Liver (tissue), 9 donors: ENCODE measurements around the gene EIF4G3. TPM values are rescaled to one million over a fixed set of nuclear protein-coding genes. Genes with fewer than 3 reads are reported as not detected.
A peak's percentile ranks its signal among the peaks of the same experiment; 100 is the strongest.

Experiments used
- DNase-seq: peaks from one replicate; pipeline ENCODE4 v3.0.0-alpha.2; 2017; ENCODE audit warnings: low spot score
- H3K27ac ChIP-seq, 2 donors: one replicate each; pipeline ENCODE4 v1.7.0; 2013; ENCODE audit warnings: inconsistent platforms in 2 of 2, low read length in 2 of 2, control low read depth in 1 of 2, low read depth in 1 of 2, mild to moderate bottlenecking in 1 of 2
- H3K27me3 ChIP-seq, 4 donors: one replicate each; pipeline versions ENCODE4 v1.6.1 to v1.7.0; 2013; ENCODE audit warnings: low read length in 3 of 4, inconsistent platforms in 1 of 4, mild to moderate bottlenecking in 1 of 4, moderate library complexity in 1 of 4; ENCODE audit not compliant: control insufficient read depth in 4 of 4, insufficient read depth in 4 of 4
- H3K36me3 ChIP-seq, 4 donors: one replicate each; pipeline versions ENCODE4 v1.6.1 to v1.7.0; 2013; ENCODE audit warnings: low read length in 3 of 4, mild to moderate bottlenecking in 3 of 4, low read depth in 1 of 4, moderate library complexity in 1 of 4; ENCODE audit not compliant: control insufficient read depth in 4 of 4, insufficient read depth in 3 of 4
- H3K4me1 ChIP-seq, 4 donors: one replicate each; pipeline versions ENCODE4 v1.6.1 to v1.7.0; 2013; ENCODE audit warnings: low read length in 3 of 4, mild to moderate bottlenecking in 3 of 4, moderate library complexity in 1 of 4; ENCODE audit not compliant: control insufficient read depth in 4 of 4, insufficient read depth in 4 of 4
- H3K4me3 ChIP-seq, 3 donors: one replicate each; pipeline versions ENCODE4 v1.6.1 to v1.7.0; 2013; ENCODE audit warnings: low read length in 3 of 3, control low read depth in 1 of 3, low read depth in 1 of 3, mild to moderate bottlenecking in 1 of 3
- H3K9ac ChIP-seq, 2 donors: one replicate each; pipeline ENCODE4 v1.7.0; 2013; ENCODE audit warnings: low read length in 2 of 2, mild to moderate bottlenecking in 2 of 2, moderate library complexity in 2 of 2, control low read depth in 1 of 2, low read depth in 1 of 2
- H3K9me3 ChIP-seq, 4 donors: one replicate each; pipeline versions ENCODE4 v1.6.1 to v1.7.0; 2013; ENCODE audit warnings: low read length in 3 of 4; ENCODE audit not compliant: control insufficient read depth in 4 of 4
- ATF3 ChIP-seq: IDR thresholded peaks from 2 replicates; pipeline ENCODE4 v1.6.1; 2016; ENCODE audit warnings: antibody characterized with exemption
- HNF4A ChIP-seq, 2 donors: conservative IDR thresholded peaks; 2 replicates each; pipeline ENCODE4 v1.6.1; 2016; ENCODE audit warnings: antibody characterized with exemption in 2 of 2, mild to moderate bottlenecking in 2 of 2
- HNF4G ChIP-seq: IDR thresholded peaks from 2 replicates; pipeline ENCODE4 v1.6.1; 2016; ENCODE audit warnings: antibody characterized with exemption
- JUND ChIP-seq, 2 donors: IDR thresholded peaks; 2 replicates each; pipeline ENCODE4 v1.6.1; 2016; ENCODE audit warnings: antibody characterized with exemption in 2 of 2
- MAX ChIP-seq: IDR thresholded peaks from 2 replicates; pipeline ENCODE4 v1.6.1; 2016; ENCODE audit warnings: antibody characterized with exemption
- RAD21 ChIP-seq, 2 donors: IDR thresholded peaks; 2 replicates each; pipeline ENCODE4 v1.6.1; 2016; ENCODE audit warnings: antibody characterized with exemption in 2 of 2, mild to moderate bottlenecking in 2 of 2
- REST ChIP-seq: IDR thresholded peaks from 2 replicates; pipeline ENCODE4 v1.6.1; 2016; ENCODE audit warnings: antibody characterized with exemption, mild to moderate bottlenecking
- RXRA ChIP-seq, 2 donors: IDR thresholded peaks; 2 replicates each; pipeline ENCODE4 v1.6.1; 2017 to 2018; ENCODE audit warnings: antibody characterized with exemption in 2 of 2, mild to moderate bottlenecking in 1 of 2
- TAF1 ChIP-seq: conservative IDR thresholded peaks from 2 replicates; pipeline ENCODE4 v1.6.1; 2016; ENCODE audit warnings: antibody characterized with exemption, mild to moderate bottlenecking
- YY1 ChIP-seq: IDR thresholded peaks from 2 replicates; pipeline ENCODE4 v1.6.1; 2016; ENCODE audit warnings: antibody characterized with exemption, mild to moderate bottlenecking
- WGBS: extraction: QIAGEN DNeasy Blood & Tissue Kit; methylation state at CpG from one replicate; pipeline ENCODE4 v1.1.7; 2013; 5-methylcytosine and 5-hydroxymethylcytosine counted together
- polyA plus RNA-seq, 2 donors: library from polyadenylated mRNA; stranded (reverse) in 1 of 2; unstranded in 1 of 2; fragments of 200-250 nt in 1 of 2; fragments of >200 nt in 1 of 2; fragmentation: Nextera tagmentation in 1 of 2; extraction: Ambion mirVana in 1 of 2; gene quantifications; one replicate each; pipeline versions ENCODE4 v1.2.1 to v1.2.3, GENCODE V29; 2013 to 2015
- total RNA-seq, 2 donors: library from RNA; depleted of rRNA; stranded (reverse); fragments of >200 nt; gene quantifications; one replicate each; pipeline ENCODE4 v1.2.3, GENCODE V29; 2014
- donor health status: healthy.
- donor health status: healthy.
- donor health status: healthy.
- donor health status: healthy.
- donor health status: healthy.

EIF4G3 gene
- total and polyA plus RNA-seq, 4 donors, result 7.6 to 22.8 (median 11.7) TPM

GRCh38 chr1:20974951-20975350, 201.7 kb downstream of the EIF4G3 start (continued):
- no peak for TF ChIP-seq YY1
- no peak for TF ChIP-seq TAF1

- Histone ChIP-seq H3K4me3 (no peak overlapping the region), H3K9me3 (no peaks in the 10 kb centered on the region), H3K4me1 (no peaks in the 10 kb centered on the region), H3K9ac (no peak overlapping the region), H3K27ac (no peak overlapping the region), H3K27me3 (no peaks in the 10 kb centered on the region), H3K36me3 (peaks cover 0 to 13% (median 7%) of the 10 kb centered on the region in 4 donors)
- 97% methylated on average over 1 of the region's 1 CpG for WGBS
- TF ChIP-seq MAX, result no peak
- TF ChIP-seq JUND (IDR thresholded peaks at IDR 0.05), result no peak
- no peak for DNase-seq
Observed at GRCh38 chr1:20974069-20974468, 202.6 kb downstream of the EIF4G3 start.

- H3K27me3 ChIP-seq, result no peaks in the 10 kb centered on the region
- H3K4me3 ChIP-seq, result no peak overlapping the region
- H3K9ac ChIP-seq, result no peak overlapping the region
- TF ChIP-seq RXRA (IDR thresholded peaks at IDR 0.05) (no peak), REST (no peak), ATF3 (no peak), YY1 (no peak)
- no peak overlapping the region for H3K27ac ChIP-seq
- DNase-seq, result no peak
- WGBS, result 98% methylated on average over 5 of the region's 5 CpGs
- H3K9me3 ChIP-seq, result no peaks in the 10 kb centered on the region
- H3K36me3 ChIP-seq, result peaks cover 0 to 15% (median 7%) of the 10 kb centered on the region in 4 donors
- H3K4me1 ChIP-seq, result no peaks in the 10 kb centered on the region
Observed at GRCh38 chr1:20972855-20973254, 203.8 kb downstream of the EIF4G3 start.

- Histone ChIP-seq H3K4me1 (no peaks in the 10 kb centered on the region), H3K36me3 (peaks cover 0 to 7% (median 0%) of the 10 kb centered on the region in 4 donors), H3K4me3 (no peak overlapping the region), H3K9me3 (no peaks in the 10 kb centered on the region), H3K27me3 (no peaks in the 10 kb centered on the region), H3K9ac (no peak overlapping the region), H3K27ac (no peak overlapping the region)
- 73% methylated on average over 7 of the region's 7 CpGs for WGBS
- no peak for DNase-seq
- peak in 1 of 2 donors; percentile 42 for TF ChIP-seq RAD21 (IDR thresholded peaks at IDR 0.05)
- TF ChIP-seq HNF4G, result no peak
- TF ChIP-seq HNF4A (conservative IDR thresholded peaks at IDR 0.05), result peak in 1 of 2 donors; percentile 5
Observed at GRCh38 chr1:20964540-20965484, 211.9 kb downstream of the EIF4G3 start.
